ENCODE results near the gene IGSF3.

- TF ChIP-seq CTCF (IDR thresholded peaks at IDR 0.05) (no peak), POLR2A (IDR thresholded peaks at IDR 0.05) (no peak), POLR2AphosphoS5 (IDR thresholded peaks at IDR 0.05) (no peak)
These were observed 88.2 kb downstream of the IGSF3 start for GRCh38 chr1:116579259-116579875.
